HG03558 (cell line): ENCODE results near the gene MRPL52.
"Not testable (repeated sequence)": the region's sequence is repeated elsewhere in the genome, so short reads cannot be mapped to it uniquely, and the experiment has no call there.

ENCODE experiments used
- ATAC-seq: cut with Tn5 transposase; IDR thresholded peaks from one replicate; pipeline ENCODE4 v1.9.1; 2021; ENCODE audit warnings: moderate number of reproducible peaks; ENCODE audit not compliant: unreplicated experiment; ENCODE audit errors: extremely low read depth

The MRPL52 gene

GRCh38 chr14:22808388-22809209, 21.1 kb upstream of the MRPL52 start:
- no peak for ATAC-seq

GRCh38 chr14:22811722-22812121, 18.0 kb upstream of the MRPL52 start:
- no peak for ATAC-seq

GRCh38 chr14:22812744-22813143, 16.9 kb upstream of the MRPL52 start:
- ATAC-seq, result no peak

GRCh38 chr14:22813145-22813544, 16.5 kb upstream of the MRPL52 start:
- no peak for ATAC-seq

- no peak for ATAC-seq
Observed at GRCh38 chr14:22814373-22814772, 15.3 kb upstream of the MRPL52 start.

- ATAC-seq, result no peak
Observed at GRCh38 chr14:22814941-22815713, 14.6 kb upstream of the MRPL52 start, which contains the start of gene SLC7A7. Gene SLC7A7 (minus strand): TSS chr14:22815435. CDS start chr14:22813398, 2,037 bp downstream.

- no peak for ATAC-seq
Observed at GRCh38 chr14:22819151-22819988, 10.3 kb upstream of the MRPL52 start.

- ATAC-seq, result no peak
Observed at GRCh38 chr14:22820731-22821130, 9.0 kb upstream of the MRPL52 start.

- no peak for ATAC-seq
Observed at GRCh38 chr14:22821193-22822015, 8.3 kb upstream of the MRPL52 start.

- no peak for ATAC-seq
Observed at GRCh38 chr14:22822016-22822570, 7.6 kb upstream of the MRPL52 start.

- ATAC-seq, result no peak
Observed at GRCh38 chr14:22822571-22823098, 7.1 kb upstream of the MRPL52 start.

GRCh38 chr14:22824711-22825359, 4.9 kb upstream of the MRPL52 start:
- ATAC-seq, result no peak

- ATAC-seq, result not testable (repeated sequence)
Observed at GRCh38 chr14:22829076-22829660, 519 bp upstream of the MRPL52 start.

GRCh38 chr14:22830443-22831010, 840 bp downstream of the MRPL52 start:
- ATAC-seq, result no peak

- no peak for ATAC-seq
Observed at GRCh38 chr14:22835505-22835904, 5.8 kb downstream of the MRPL52 start.

- no peak for ATAC-seq
Observed at GRCh38 chr14:22836301-22837113, 6.8 kb downstream of the MRPL52 start, which contains the start of gene MMP14. Gene MMP14 (plus strand): TSS chr14:22836585. CDS start chr14:22836818, 233 bp downstream.
